NCI-H2081 treated with DMSO at 0.1 percent for 48 hours (cell line): ENCODE measurements around the gene ATP6V0A4.

Experiments
- DNase-seq: peaks from one replicate; lab custom pipeline; 2025; lab: John Stamatoyannopoulos, UW

The ATP6V0A4 gene

GRCh38 chr7:138661069-138661635 lies 136.8 kb downstream of the ATP6V0A4 start:
- DNase-seq = no peak

GRCh38 chr7:138658889-138659288 lies 139.1 kb downstream of the ATP6V0A4 start:
- no peak for DNase-seq

- DNase-seq = no peak
Observed at GRCh38 chr7:138657854-138658386, 140.1 kb downstream of the ATP6V0A4 start.

GRCh38 chr7:138656952-138657351 lies 141.0 kb downstream of the ATP6V0A4 start:
- DNase-seq = no peak
